ENCODE data around the gene CCDC127. TPM values are rescaled to one million over a fixed set of nuclear protein-coding genes. Genes with fewer than 3 reads are reported as not detected.

CCDC127 gene
- total RNA-seq, 1 donor from 2014 or later = 6.4 TPM

DNA sequence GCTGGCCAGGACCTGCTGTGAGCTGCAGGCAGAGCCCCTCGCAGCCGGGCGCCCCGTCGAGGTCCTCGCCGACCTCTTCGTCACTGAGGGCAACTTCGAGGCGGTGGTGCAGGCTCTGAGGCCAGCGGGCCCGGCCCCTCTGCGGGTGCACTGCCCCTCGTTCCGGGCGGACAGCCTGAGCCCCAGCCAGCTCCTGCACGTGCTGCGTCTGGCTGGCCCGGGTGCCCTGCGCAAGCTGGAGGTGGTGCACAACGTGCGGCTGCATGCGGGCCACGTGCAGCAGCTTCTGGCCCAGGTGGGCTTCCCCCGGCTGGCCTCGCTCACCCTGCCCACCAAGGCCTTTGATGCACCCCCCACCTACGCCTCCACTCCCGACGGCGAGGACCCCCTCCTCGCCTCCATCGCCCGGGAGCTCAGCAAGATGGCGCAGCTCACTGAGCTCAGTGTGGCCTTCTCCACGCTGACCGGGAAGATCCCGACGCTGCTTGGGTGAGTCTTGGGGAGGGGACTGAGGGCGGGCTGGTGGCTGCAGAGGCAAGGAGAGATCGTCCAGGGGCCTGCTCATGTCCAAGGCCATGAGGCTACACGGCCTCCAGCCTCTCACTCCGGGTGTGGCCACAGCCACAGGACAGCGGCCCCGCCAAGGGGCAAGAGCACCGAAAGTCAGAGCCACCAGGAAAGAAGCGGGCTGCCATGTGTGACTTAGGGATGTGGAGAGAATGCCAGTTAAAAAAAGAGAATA is 25.8 kb downstream of the CCDC127 start:
- ATAC-seq (ENCODE audit: low read depth) (no peak), DNase-seq (no peak)
- TF ChIP-seq, protein P1, sequence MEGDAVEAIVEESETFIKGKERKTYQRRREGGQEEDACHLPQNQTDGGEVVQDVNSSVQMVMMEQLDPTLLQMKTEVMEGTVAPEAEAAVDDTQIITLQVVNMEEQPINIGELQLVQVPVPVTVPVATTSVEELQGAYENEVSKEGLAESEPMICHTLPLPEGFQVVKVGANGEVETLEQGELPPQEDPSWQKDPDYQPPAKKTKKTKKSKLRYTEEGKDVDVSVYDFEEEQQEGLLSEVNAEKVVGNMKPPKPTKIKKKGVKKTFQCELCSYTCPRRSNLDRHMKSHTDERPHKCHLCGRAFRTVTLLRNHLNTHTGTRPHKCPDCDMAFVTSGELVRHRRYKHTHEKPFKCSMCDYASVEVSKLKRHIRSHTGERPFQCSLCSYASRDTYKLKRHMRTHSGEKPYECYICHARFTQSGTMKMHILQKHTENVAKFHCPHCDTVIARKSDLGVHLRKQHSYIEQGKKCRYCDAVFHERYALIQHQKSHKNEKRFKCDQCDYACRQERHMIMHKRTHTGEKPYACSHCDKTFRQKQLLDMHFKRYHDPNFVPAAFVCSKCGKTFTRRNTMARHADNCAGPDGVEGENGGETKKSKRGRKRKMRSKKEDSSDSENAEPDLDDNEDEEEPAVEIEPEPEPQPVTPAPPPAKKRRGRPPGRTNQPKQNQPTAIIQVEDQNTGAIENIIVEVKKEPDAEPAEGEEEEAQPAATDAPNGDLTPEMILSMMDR (IDR thresholded peaks at IDR 0.05) = no peak
- intact Hi-C loops (cut with micrococcal nuclease) = no loop called here
- POLR2A ChIA-PET = interaction anchor here (0.7 to 1.2 kb wide), 2 partner anchors 26 to 27 kb away, joined by 3 read pairs; partner anchors contain the start of genes CCDC127 and SDHA
- no peaks in the 10 kb centered on the region for H3K36me3 Mint-ChIP-seq (ENCODE audit: low read depth)
- H3K9me3 Mint-ChIP-seq = no peaks in the 10 kb centered on the region
- H3K4me3 Mint-ChIP-seq = no peak overlapping the region
- CTCF ChIA-PET = no interaction called here
- H3K27me3 Mint-ChIP-seq = peaks cover 11% of the 10 kb centered on the region
- H3K4me1 Mint-ChIP-seq = peaks cover 11% of the 10 kb centered on the region
- no peak overlapping the region for H3K27ac Mint-ChIP-seq

DNA sequence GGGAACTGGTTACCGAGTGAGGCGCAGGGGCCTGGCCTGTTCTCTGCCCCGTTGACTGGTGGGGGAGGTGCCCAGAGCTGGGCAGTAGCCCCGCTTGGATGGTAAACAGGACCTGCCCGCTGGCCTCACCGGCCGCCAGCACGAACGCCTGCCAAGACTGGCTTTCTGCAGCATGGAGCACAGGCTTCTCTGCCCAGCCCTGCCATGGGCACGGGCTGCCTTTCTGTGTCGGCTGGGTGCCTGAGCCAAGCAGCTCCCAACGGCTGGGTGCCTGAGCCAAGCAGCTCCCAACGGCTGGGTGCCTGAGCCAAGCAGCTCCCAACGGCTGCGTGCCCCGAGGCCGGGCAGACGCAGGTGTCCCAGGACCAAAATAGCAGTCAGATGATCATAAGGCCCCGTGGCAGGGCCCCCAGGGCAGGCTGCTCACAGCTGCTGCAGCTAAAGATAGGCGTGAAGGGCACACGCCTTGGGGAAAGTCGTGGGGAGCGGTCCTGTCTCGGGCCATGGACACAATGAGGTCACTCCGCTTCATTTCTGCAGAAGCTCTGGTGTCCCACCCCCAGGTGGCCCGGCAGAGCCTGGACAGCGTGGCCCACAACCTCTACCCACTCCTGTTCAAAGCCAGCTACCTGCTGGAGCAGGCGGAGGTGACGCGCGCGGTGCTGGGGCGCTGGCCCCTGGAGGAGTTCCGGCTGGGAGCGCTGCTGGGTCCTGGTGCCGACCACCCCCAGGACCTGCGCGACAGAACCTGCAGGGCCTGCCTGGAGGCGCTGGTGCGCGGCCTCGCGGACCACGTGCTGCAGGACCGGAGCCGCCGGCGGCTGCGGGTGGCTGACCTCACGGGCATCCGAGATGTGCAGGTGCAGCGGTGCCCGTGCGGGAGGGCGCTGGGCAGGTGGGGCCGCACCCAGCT is 26.7 kb downstream of the CCDC127 start, which contains the start of gene LRRC14B:
LRRC14B (plus strand) TSS at position 460 of the 913 bp plus-strand sequence; CDS start at position 504, 44 bp downstream.
- H3K4me3 Mint-ChIP-seq = no peak within 1 kb of the TSS
- ATAC-seq (ENCODE audit: low read depth) = no peak
- H3K27me3 Mint-ChIP-seq = peaks cover 11% of the 10 kb centered on the region
- DNase-seq = no peak
- ChIA-PET CTCF (interaction anchor here (0.8 kb wide), 1 partner anchor 27 kb away, joined by 3 read pairs; the partner anchor contains the start of gene SDHA), POLR2A (interaction anchor here (1.2 kb wide), 1 partner anchor 28 kb away, joined by 3 read pairs; no protein-coding TSS in a partner anchor)
- no peaks in the 10 kb centered on the region for H3K36me3 Mint-ChIP-seq (ENCODE audit: low read depth)
- intact Hi-C loops (cut with micrococcal nuclease) = no loop called here
- no peaks in the 10 kb centered on the region for H3K9me3 Mint-ChIP-seq
- TF ChIP-seq, protein P1 (IDR thresholded peaks at IDR 0.05) = no peak
- no peak within 1 kb of the TSS for H3K27ac Mint-ChIP-seq
- H3K4me1 Mint-ChIP-seq = peaks cover 11% of the 10 kb centered on the region

DNA sequence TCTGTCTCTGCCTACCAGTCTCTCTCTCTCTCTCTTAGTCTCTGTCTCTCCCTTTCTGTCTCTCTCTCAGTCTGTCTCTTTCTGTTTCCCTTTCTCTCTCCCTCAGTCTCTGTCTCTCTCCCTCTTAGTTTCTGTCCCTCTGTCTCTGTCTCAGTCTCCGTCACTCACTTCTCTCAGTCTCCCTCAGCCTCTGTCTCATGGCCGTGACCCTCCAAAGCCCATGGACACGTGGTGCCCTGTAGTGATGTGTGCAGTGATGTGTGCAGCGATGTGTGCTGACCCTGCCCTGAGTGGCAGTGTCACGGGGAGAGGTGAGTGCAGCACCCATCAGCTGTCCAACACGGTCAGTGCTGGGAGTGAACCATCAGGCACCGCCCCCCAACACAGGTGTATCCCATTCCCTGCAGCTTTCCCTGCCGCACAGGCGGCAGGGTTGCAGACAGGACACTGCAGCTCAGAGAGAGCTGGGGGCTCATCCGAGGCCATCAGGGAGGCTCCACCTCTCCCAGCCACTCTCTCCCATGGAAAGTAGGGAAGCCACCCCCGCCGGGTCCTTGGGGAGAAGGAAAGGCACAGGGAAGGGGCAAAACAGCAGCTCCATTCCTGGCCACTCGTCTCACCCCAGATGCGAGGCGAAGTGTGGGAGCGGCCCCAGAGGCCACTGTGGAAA is 27.5 kb downstream of the CCDC127 start:
- TF ChIP-seq, protein P1 (IDR thresholded peaks at IDR 0.05) = no peak
- Mint-ChIP-seq H3K36me3 (ENCODE audit: low read depth) (no peaks in the 10 kb centered on the region), H3K27ac (no peak overlapping the region), H3K27me3 (peaks cover 11% of the 10 kb centered on the region), H3K4me3 (no peak overlapping the region), H3K4me1 (peaks cover 11% of the 10 kb centered on the region), H3K9me3 (no peaks in the 10 kb centered on the region)
- POLR2A ChIA-PET = no interaction called here
- intact Hi-C loops (cut with micrococcal nuclease) = no loop called here
- DNase-seq = no peak
- no peak for ATAC-seq (ENCODE audit: low read depth)
- CTCF ChIA-PET = interaction anchor here (0.8 kb wide), 1 partner anchor 28 kb away, joined by 3 read pairs; the partner anchor contains the start of gene SDHA

DNA sequence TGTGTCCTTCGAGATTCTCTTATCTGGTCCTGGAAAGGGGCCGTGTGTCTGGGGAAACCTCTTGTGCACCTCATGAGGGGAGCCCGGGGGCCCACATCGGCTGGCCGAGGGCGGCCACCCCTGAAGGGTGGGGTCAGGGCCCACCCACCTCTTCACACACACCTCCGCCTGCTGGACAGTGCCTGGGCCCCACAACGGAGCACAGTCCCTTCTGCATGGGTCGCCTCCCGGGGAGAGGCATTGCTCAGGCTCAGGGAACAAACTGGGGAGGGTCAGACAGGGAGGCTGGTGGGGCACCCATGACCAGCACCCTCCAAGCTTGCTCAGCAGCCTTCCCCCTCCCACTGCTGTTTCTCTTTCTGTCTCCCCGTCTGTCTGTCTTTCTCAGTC is 28.0 kb downstream of the CCDC127 start:
- Mint-ChIP-seq H3K4me1 (peaks cover 11% of the 10 kb centered on the region), H3K4me3 (no peak overlapping the region), H3K27ac (no peak overlapping the region), H3K9me3 (no peaks in the 10 kb centered on the region), H3K27me3 (peaks cover 11% of the 10 kb centered on the region), H3K36me3 (ENCODE audit: low read depth) (no peaks in the 10 kb centered on the region)
- ATAC-seq (ENCODE audit: low read depth) = no peak
- intact Hi-C loops (cut with micrococcal nuclease) = loop anchor here (2.0 kb wide), 1 partner anchor 713 kb away; no protein-coding TSS in a partner anchor
- ChIA-PET CTCF (no interaction called here), POLR2A (no interaction called here)
- no peak for DNase-seq
- TF ChIP-seq, protein P1 (IDR thresholded peaks at IDR 0.05) = no peak
